ENCODE data around the gene SIPA1L3. TPM values are rescaled to one million over a fixed set of nuclear protein-coding genes. Genes with fewer than 3 reads are reported as not detected.
A peak's percentile ranks its signal among the peaks of the same experiment; 100 is the strongest.

The SIPA1L3 gene
- total and polyA plus RNA-seq, 10 of the 15 experiments (the other 5 are each of a cell fraction or from before 2014, with no cell fraction given), result 0.24 to 66.2 (median 19.1) TPM

DNA sequence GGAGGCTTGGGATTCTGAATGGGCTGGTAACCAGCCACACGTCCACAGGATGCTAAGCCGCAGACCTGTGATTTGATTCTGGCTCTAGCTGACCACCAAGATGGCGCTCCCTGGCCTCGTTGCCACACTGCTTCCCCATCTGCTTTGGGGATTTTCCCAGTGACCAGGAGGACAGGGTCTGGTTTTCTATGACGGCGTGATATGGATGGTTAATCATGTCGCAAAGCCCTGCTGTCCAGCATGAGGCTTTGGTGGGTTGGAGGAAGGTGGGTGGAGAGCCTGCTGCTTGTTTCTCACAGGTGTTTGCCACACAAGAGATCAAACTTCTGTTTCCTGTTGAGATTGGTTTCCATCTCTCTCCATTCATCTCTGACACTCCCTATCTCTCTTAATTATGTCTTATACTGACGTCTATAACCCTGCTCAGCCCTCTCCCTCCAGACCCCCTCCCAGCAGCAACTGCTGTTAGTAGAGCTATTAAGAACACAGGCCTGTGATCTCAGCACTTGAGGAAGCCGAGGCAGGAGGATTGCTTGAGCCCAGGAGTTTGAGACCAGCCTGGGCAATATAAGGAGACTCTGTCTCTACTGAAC lies 102.7 kb downstream of the SIPA1L3 start (continued):
- TF ChIP-seq CTCF (IDR thresholded peaks at IDR 0.05 in 2 of 3, conservative IDR thresholded peaks at IDR 0.05 in 1 of 3; ENCODE audit: control insufficient read depth in 2 of 3, extremely low read depth in 1 of 3, insufficient read depth in 1 of 3, low read depth in 3 of 3, low read length in 3 of 3) (no peak), JUNB (IDR thresholded peaks at IDR 0.05) (no peak), HDGF (IDR thresholded peaks at IDR 0.05) (peak; percentile 56; the same call in 1 of the 2 replicates), NR2C1 (IDR thresholded peaks at IDR 0.05) (no peak), PAX5 (IDR thresholded peaks at IDR 0.05; ENCODE audit: borderline replicate concordance, low read depth, low read length) (peak; percentile 81), ZNF384 (IDR thresholded peaks at IDR 0.05; ENCODE audit: borderline replicate concordance, low read depth, low read length) (no peak), SPI1 (IDR thresholded peaks at IDR 0.05; ENCODE audit: borderline replicate concordance, insufficient read depth, low read depth, low read length) (no peak), LARP7 (IDR thresholded peaks at IDR 0.05) (no peak), NFYB (IDR thresholded peaks at IDR 0.05; ENCODE audit: insufficient read depth, low read depth, low read length) (no peak), PML (IDR thresholded peaks at IDR 0.05; ENCODE audit: low read length) (no peak), RAD21 (IDR thresholded peaks at IDR 0.05; ENCODE audit: insufficient read depth, low read depth, low read length) (no peak), GABPA (IDR thresholded peaks at IDR 0.05; ENCODE audit: low read depth) (no peak), ZNF592 (IDR thresholded peaks at IDR 0.05) (no peak), TCF3 (IDR thresholded peaks at IDR 0.05; ENCODE audit: borderline replicate concordance, insufficient read depth, low read depth, low read length) (0 out of 2 replicates have a peak, but pooled peaks have one; percentile 49), MTA2 (IDR thresholded peaks at IDR 0.05; ENCODE audit: low read depth) (peak; percentile 59; the same call in 1 of the 2 replicates), NFYA (IDR thresholded peaks at IDR 0.05; ENCODE audit: borderline replicate concordance, low read depth, low read length) (no peak), BACH1 (IDR thresholded peaks at IDR 0.05; ENCODE audit: borderline replicate concordance) (no peak; the same call in 1 of the 2 replicates), CREB1 (IDR thresholded peaks at IDR 0.05; ENCODE audit: low read depth) (peak; percentile 47; the same call in 1 of the 2 replicates), YY1 (IDR thresholded peaks at IDR 0.05; ENCODE audit: low read depth, low read length) (peak; percentile 84), RUNX3 (IDR thresholded peaks at IDR 0.05; ENCODE audit: low read length) (peak; percentile 74)
- TF ChIP-seq, protein P1, sequence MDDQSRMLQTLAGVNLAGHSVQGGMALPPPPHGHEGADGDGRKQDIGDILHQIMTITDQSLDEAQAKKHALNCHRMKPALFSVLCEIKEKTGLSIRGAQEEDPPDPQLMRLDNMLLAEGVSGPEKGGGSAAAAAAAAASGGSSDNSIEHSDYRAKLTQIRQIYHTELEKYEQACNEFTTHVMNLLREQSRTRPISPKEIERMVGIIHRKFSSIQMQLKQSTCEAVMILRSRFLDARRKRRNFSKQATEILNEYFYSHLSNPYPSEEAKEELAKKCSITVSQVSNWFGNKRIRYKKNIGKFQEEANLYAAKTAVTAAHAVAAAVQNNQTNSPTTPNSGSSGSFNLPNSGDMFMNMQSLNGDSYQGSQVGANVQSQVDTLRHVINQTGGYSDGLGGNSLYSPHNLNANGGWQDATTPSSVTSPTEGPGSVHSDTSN (IDR thresholded peaks at IDR 0.05; ENCODE audit: insufficient replicate concordance, low read depth, low read length), result no peak

Measured in GM12878 (cell line).